ENCODE measurements around the gene AURKAIP1.
"Not testable (repeated sequence)": the region's sequence is repeated elsewhere in the genome, so short reads cannot be mapped to it uniquely, and the experiment has no call there.

AURKAIP1 gene

DNA sequence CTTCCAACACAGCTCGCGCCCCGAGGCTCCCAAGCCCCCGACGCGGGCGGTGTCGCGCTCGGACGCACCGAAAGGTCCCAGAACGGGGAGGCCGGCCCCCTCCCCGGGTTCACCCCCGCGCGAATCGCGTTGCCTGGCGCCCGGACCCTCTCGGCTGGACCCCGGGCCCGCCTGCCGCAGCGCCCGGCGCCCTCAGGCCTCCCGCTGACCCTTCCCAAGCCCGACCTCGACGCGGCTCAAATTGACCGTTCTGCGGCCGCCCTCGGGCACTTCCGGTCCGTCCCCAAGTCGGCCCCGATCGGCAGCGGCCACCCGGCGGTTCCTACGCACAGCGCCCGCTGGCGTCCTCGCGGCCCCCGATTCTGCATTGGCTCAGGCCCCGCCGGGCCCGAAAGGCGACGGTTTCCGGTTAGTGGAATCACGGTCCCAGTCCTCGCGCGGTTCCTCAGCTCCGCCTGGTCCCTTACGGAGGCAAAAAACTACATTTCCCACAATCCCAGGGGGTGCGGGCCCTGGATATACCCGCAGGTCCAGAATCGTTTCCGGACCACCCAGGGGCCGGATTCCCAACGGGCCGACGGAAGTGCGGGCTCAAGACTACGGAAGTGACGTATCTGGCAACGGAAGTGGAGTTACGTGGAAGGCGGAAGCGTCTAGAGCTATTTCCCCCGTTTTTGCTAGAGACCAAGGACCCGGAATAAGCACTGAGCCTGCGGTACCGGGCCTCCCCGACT lies at the start of gene AURKAIP1:
AURKAIP1 (minus strand) TSS at position 279 of the 734 bp plus-strand sequence. CDS start 451 bp downstream, outside the sequence.
- peak; percentile 99 to 100 for DNase-seq

DNA sequence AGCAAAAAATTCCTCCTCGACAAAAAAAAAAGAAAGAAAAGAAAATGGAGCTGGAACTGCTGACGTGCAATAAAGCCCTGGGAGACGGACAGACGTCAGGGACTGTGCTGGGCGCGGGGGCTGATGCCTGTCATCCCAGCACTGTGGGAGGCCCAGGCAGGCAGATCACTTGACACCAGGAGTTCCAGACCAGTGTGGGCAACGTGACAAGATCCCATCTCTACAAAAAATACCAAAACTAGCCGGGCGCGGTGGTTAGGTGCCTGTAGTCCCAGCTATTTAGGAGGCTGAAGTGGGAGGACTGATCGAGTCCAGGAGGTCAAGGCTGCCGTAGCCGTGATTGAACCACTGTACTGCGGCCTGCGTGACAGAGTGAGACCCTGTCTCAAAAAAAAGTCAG lies 49.7 kb upstream of the AURKAIP1 start:
- no peak for DNase-seq

DNA sequence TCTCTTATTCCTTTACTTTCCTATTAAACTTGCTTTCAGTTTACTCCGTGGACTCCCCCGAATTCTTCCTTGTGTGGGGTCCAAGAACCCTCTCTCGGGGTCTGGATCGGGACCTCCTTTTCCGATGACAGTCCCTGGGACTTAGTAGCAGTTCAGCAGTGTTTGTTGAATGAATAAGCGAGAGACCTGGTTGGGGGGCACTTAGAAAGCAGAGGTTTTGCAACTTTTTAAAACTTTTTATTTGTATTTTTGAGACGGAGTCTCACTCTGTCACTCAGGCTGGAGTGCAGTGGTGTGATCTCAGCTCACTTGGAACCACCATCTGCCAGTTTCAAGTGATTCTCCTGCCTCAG lies 48.2 kb upstream of the AURKAIP1 start:
- no peak for DNase-seq

DNA sequence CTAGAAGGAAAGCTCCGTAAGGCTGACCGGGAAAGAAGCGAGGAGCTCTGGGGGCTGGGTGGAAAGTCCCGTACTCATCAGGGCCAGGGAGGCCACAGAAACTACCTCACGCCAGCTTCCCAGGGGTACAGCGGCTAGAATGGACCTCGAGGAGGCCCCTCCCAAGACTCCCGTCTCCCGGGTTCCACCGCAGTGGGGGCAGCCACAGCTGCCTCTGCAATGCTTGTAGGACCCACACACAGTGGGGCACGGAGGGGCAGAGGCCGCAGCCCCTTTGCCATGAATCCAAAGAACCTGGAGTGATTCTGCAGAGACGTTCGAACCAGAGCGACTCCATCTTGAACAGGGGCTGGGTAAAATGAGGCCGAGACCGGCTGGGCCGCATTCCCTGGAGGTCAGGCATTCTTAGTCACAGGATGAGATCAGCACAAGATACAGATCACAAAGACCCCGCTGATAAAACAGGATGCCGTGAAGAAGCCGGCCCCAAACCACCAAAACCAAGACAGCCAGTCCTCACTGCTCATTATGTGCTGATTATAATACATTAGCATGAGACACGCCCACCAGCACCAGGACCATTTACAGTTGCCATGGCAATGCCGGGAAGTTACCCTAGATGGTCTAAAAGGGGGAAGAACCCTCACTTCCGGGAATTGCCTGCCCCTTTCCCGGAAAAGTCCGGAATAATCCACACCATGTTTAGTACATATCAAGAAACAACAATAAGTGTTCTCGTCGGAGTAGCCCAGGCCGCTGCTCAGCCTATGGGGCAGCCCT lies 47.6 kb upstream of the AURKAIP1 start:
- DNase-seq, result no peak

DNA sequence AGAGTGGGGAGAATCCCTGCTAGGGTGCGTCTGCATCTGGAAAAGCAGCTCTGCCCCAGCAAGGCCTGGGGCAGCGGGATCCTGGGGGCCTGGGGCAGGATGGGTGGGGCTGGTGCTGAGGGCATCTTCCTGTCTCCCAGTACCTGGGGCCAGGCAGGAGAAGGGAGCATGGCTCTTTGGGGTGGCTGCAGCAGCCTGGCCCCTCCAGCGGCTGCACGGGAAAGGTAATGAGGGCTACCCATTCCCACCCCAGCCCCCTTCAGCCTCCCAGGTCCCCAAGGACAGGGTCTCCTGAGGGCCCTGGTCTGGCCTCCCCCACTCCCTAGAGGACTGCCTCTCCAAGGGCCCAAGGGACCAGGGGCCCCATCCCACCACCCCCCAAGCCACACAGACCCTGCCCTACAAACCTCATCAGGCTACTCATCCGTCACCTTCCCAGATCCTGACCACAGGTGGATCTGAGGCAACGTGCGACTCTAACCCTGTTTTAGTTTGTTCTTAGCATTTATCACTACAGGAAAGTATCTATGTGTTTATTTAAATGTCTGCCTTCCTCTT lies 47.0 kb upstream of the AURKAIP1 start:
- DNase-seq, result no peak

DNA sequence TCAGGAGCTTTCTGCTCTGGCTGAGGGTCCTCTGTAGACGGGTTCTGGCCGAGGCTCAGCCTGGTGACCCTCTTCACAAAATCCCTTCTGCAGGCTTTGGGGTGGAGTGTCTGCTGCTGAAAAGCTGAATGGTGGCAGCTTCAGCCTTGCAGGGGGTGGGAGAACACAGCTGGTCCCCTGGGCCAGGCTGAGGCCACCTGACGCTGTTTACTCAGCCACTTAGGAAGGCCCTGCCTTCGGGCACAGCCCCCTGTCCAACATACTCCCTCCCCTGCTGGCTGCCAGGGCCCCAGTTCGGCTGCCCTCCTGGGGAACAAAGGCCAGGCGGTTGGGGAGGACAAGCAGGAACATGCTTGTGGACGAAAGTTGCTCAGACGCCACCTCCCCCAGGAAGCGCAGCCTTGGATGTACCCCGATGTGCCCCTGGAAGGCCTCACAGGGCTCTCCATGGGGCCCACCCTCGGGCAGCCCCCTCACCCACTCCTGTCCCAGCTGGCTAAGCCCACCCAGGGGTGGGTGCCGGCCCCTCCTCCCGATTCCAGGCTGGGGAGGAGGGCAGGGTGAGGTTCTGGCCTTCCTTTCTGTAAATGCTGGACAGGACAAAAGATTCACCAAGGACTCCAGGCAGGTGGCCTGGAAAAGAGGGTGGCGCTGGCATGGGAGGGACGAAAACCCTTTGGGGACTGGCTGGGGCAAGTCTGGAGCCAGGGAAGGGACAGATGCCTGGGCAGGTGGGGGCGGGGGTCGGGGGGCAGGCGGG lies 46.3 kb upstream of the AURKAIP1 start, which contains the start of gene ANKRD65:
ANKRD65 (minus strand) TSS at position 130 of the 760 bp plus-strand sequence. CDS start 271 bp downstream, outside the sequence.
- no peak for DNase-seq

DNA sequence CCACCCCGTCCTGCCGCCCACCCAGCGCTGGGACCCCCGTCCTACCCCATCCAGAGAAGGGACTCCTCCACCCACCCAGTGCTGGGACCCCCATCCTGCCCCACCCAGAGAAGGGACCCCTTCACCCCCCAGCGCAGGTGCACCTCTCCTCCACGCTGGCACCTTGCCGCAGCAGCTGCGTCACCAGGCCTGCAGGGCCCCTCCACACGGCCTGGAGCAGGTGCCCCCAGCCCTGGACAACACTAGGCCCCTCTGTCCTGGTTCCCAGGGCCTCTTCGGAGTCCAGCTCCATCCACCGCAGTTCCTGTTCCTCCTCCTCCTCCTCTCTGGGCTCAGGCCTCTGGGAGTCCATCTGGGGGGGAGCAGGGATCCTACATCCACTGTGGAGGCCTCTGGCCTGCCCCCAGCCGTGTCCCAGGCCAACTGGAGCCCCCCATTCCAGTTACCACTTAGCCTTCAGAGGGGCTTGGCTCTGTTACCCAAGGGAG lies 45.7 kb upstream of the AURKAIP1 start:
- DNase-seq, result no peak

DNA sequence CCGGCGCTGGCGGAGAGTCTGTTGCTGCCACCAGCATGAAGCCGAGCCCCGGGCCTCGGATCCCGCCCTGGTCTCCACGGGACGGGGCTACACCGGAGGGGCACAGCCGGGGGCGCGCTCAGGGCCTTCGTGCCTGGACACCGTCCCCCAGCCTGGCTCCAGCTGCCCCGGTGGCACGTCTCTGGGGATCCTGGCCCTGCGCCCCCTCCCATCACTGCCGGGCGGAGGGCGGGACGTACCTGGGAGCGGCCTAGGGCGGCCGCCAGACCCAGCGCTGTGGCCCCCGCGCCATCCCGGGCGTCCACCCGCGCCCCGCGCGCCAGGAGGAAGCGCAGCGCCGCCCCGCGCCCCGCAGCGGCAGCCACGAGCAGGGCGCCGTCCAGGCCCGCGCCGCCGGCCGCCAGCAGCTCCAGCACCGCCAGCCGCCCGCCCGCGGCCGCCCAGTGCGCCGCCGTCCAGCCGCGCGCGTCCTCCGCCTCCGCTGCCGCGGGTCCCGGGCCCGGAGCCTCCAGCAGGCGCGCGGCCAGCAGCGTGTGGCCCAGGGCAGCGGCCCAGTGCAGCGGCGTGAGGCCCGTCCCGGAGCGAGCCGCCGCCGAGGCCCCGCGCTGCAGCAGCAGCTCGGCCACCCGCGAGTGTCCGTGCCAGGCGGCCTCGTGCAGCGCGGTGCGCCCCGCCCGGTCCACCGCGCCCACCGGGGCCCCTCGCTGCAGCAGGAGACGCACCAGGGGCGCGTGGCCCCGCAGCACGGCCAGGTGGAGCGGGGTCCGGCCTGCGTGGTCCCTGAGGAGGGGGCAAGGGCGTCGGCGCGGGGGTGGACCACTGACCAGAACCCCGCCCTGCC lies 45.0 kb upstream of the AURKAIP1 start:
- DNase-seq, result no peak

DNA sequence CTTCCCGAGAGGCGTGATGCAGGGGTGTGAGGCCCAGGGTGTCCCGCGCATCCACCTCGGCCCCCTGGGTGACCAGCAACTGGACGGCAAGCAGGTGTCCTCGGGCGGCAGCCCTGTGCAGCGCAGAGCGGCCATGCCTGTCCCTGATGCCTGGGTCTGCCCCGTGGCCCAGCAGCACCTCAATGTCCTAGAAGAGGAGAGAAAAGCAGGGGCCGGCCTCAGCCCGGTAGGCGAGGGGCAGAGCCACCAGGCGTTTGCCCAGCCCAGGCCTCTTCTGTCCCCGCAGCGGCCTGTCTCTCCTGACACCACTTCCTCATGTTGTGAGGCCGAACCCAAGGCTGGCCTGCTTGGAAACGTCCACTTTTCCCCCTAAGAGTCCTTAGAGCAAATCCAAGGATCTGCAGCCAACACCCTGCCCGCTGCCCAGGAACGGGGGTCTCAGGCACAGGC lies 44.4 kb upstream of the AURKAIP1 start:
- no peak for DNase-seq

DNA sequence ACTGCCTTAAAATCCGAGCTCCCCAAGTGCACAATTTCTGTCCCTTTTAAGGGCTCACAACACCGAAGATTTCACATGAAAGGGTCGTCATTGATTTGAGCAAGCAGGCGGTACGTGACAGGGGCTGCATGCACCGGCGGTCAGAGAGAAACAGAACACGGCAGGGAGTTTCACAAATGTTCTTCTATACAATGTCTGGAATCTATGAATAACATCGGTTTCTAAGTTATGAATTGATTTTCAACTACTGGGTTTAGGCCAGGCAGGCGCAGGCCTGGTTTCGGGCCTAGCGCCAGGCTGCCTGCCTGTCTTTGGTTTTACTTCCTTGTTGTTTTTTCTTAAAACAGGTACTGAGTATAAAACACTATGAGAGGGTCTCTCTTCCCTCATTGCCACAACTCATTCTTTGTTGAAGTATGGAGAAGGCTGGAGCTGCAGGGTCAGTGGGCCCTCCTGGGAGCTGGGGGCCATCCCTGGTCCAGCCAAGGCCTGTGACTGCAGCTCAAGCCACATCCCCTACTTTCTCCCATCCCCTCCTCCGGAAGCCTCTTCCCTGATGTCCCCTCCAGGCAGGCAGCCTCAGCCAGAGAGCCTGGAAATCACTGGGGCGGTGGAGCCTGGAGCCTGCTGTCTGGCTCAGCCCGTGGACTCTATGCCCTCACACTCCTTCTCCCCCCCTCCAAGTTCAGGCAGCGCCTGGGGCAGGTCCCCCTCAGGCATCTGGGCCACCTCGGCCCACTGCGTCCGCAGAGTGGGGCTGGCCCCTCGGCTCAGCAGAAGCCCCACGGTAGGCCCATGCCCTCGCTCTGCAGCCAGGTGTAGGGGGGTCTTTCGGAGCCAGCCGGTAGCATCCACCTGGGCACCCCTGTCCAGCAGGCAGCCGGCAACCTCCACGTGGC lies 43.7 kb upstream of the AURKAIP1 start:
- no peak for DNase-seq

DNA sequence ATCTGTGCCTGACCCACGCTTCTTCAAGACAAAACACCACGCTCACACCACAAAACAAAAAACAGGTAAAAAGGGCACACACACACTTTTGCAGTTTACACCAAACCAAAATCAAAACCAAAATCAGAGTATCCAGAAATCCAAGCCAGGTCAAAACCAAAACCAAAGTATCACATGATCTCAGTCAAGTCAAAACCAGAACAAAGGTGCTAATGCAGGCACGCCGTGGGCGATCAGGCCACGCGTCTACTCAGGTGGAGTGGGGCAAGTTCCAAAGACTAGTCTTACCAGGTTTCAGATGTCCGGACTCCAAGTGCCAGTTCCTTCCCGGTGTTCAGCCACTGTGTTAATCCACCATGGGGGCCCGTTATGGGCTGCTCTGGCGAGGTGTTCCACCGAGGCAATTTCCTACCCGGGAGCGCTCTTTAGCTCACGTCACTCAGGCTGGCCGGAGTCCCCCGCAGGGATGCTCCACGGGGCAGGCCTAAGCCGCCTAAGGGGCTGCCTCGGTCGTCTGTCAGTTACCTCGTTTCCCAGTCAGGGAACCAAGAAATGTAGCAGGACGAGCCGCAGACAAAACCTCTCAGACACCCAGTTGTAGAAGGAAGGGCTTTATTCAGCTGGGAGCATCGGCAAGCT lies 42.9 kb upstream of the AURKAIP1 start:
- DNase-seq, result not testable (repeated sequence)

DNA sequence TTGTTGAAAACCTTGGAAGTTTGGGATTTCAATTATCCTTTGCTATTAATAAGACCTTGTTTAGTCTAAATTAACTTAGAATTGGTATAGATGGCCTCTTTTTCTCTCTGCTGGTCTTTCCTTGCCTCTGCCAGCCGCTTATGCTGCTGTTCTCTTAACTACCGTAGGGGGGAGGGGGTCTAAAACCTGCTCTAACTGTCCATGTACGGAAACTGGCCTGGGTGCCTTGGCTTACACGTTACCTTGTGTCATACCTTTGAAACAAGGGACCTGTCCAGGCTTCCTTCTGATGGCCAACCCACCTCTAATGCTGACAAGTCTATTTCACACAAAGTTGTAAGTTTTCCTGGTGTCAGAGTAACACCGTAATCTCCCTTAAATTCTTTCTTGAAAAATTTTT lies 42.4 kb upstream of the AURKAIP1 start:
- not testable (repeated sequence) for DNase-seq

DNA sequence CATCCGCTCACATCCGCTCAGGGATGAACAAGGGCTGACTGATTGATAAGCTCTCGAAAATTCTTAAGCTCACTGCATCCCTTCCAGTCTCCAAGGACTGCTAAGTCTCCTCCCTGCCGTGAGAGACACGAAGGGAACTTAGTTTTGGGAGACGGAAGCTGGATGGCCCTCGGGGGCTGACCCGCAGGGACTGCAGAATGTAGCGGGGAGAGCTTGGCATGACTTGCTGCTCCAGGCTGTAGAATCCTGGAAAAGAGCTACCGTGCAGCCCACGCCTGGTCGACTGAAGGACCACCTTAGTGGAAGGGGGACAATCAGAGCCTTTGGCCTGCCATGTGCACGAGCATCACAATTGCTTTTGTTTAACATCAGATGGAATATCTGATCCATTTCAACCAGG lies 40.7 kb upstream of the AURKAIP1 start:
- no peak for DNase-seq

DNA sequence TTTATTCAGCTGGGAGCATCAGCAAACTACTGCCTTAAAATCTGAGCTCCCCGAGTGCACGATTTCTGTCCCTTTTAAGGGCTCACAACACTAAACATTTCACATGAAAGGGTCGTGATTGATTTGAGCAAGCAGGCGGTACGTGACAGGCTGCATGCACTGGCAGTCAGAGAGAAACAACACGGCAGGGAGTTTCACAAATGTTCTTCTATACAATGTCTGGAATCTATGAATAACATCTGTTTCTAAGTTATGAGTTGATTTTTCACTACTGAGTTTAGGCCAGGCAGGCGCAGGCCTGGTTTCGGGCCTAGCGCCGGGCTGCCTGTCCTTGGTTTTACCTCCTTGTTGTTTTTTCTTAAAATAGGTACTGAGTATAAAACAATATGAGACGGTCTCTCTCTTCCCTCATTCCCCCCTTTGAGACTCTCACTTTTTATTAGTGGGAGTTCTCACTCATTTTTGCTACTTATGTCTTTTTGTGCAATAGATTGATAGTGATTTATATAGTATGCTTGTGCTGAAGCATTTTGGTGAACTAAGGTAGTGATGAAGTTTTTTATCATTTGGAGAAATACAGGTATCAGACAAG lies 37.4 kb upstream of the AURKAIP1 start:
- not testable (repeated sequence) for DNase-seq

DNA sequence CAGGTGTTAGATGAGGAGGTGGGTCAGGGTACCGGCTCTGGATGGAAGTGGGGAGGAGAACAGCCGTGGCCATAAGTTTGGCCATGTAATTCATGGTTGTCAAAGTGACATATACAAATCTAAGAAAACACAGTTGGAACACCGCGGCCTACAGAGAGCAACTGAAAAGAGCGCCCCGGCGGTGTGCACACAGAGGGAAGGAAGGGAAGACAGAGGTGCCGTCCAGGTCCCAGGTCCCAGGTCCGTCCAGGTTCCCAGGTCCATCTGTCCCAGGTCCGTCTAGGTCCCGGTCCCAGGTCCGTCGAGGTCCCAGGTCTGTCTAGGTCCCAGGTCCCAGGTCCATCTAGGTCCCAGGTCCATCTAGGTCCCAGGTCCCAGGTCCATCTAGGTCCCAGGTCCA lies 36.6 kb upstream of the AURKAIP1 start:
- DNase-seq, result no peak

DNA sequence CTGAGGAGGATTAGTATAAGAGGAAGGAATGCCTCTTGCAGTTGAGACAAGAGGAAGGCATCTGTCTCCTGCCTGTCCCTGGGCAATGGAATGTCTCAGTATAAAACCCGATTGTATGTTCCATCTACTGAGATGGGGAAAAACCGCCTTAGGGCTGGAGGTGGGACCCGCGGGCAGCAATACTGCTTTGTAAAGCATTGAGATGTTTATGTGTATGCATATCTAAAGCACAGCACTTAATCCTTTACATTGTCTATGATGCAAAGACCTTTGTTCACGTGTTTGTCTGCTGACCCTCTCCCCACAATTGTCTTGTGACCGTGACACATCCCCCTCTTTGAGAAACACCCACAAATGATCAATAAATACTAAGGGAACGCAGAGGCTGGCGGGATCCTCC lies 35.2 kb upstream of the AURKAIP1 start:
- DNase-seq, result not testable (repeated sequence)

DNA sequence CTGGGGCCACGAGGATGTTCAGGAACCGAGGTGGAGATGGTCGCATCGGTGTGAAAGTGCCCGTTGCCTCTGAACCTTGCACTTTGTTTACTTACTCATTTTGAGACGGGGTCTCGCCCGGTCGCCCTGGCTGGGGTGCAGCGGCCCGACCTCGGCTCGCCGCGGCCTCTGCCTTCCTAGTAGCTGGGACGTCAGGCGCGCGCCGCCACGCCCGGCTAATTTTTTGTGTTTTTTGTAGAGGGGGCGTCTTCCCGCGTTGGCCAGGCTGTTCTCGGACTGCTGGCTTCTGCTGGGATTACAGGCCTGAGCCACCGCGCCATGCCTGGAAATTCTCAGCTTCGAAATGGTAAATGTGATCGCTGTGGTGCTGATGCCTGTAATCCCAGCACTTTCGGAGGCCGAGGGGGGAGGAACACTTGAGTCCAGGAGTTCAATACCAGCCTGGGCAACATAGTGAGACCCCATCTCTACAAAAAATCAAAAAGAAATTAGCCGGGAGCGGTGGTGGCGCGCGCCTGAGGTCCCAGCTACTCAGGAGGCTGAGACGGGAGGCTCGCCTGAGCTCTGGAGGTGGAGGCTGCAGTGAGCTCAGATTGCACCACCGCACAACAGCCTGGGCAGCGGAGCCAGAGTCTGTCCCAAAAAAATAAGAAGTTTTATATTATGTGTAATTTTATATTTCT lies 32.8 kb upstream of the AURKAIP1 start:
- DNase-seq, result no peak

DNA sequence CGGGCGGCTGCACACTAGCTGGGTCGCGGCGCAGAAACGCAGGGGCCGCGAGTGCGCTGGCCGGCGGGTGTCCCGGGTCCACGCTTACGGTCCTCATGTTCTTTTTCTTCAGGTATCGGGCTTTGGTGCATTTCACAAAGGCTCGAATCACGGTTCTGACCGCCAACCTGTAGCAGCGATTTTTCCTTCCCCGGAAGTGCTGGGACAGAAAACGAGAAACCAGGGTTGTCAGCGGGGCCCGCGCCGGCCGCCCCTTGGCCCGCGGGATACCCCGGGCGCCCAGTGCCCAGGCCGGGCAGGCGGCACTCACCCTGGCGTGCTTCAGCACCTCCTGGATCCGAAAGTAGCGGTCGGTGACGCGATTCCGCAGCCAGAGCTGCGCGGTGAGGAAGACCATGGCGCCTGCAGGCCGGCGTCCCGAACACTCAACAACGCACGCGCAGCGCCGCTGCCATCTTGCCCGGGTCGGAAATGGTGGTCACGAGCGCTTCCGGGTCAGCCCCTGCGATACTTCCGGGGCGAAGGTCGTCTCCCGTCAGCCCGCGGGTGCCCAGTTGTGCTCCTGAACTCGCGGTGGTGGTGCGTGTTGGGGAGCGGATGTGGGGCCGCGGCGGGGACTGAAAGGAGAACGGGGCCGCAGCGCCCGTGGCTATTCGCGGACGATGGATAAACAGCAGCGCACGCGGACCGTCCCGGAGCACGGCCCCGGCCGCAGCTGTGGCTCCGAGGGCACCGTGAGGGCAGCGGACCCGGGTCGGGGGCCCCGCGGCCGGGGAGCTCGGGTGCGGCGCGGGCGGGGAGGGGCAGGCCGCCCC lies 32.0 kb upstream of the AURKAIP1 start, which contains the start of gene MRPL20:
MRPL20 (minus strand) TSS at position 473 of the 815 bp plus-strand sequence; CDS start at position 397, 76 bp downstream.
- peak; percentile 86 to 89 for DNase-seq

All from Kasumi-1 (cell line).